HepG2 (cell line): ENCODE results near the gene CIBAR2. TPM values are rescaled to one million over a fixed set of nuclear protein-coding genes. Genes with fewer than 3 reads are reported as not detected.
A peak's percentile ranks its signal among the peaks of the same experiment; 100 is the strongest.

Experiments used
- GPBP1L1 ChIP-seq: sonication (generic); formaldehyde crosslinking; IDR thresholded peaks from 2 replicates; pipeline ENCODE4 v1.5.0; 2020; ENCODE audit warnings: mild to moderate bottlenecking, missing genetic modification reagents
- IKZF1 ChIP-seq: fragments of 450-650 bp; IDR thresholded peaks from 2 replicates; pipeline ENCODE4 v1.7.1; 2016
- IRF1 ChIP-seq: sonication (generic); formaldehyde crosslinking; IDR thresholded peaks from 2 replicates; pipeline ENCODE4 v1.4.0; 2020; ENCODE audit warnings: low read depth, mild to moderate bottlenecking, missing genetic modification reagents
- KLF16 ChIP-seq, 2 experiments: sonication (generic) in 1 of 2; formaldehyde crosslinking in 1 of 2; IDR thresholded peaks; 2 replicates each; pipeline versions ENCODE4 v1.6.1 to v1.8.0; 2016 to 2023; ENCODE audit warnings: missing genetic modification reagents in 2 of 2, missing compliant biosample characterization in 1 of 2
- MAZ ChIP-seq, 2 experiments: sonication (generic) in 1 of 2; formaldehyde crosslinking in 1 of 2; IDR thresholded peaks; 2 replicates each; pipeline versions ENCODE4 v1.5.0 to v1.6.1; 2012 to 2020; ENCODE audit warnings: low read depth in 2 of 2, mild to moderate bottlenecking in 2 of 2, borderline replicate concordance in 1 of 2, improper control_type of control experiment in 1 of 2, low read length in 1 of 2, missing genetic modification reagents in 1 of 2, moderate library complexity in 1 of 2
- NFE2 ChIP-seq: sonication (generic); formaldehyde crosslinking; IDR thresholded peaks from 2 replicates; pipeline ENCODE4 v1.4.0; 2020; ENCODE audit warnings: missing genetic modification reagents
- ONECUT2 ChIP-seq: sonication (generic); formaldehyde crosslinking; IDR thresholded peaks from 2 replicates; pipeline ENCODE4 v1.4.0; 2020; ENCODE audit warnings: missing genetic modification reagents
- PHF20 ChIP-seq: sonication (generic); formaldehyde crosslinking; IDR thresholded peaks from 2 replicates; pipeline ENCODE4 v1.5.0; 2020; ENCODE audit warnings: mild to moderate bottlenecking, missing genetic modification reagents
- SALL2 ChIP-seq: sonication (generic); formaldehyde crosslinking; IDR thresholded peaks from 2 replicates; pipeline ENCODE4 v1.8.1; 2023; ENCODE audit warnings: mild to moderate bottlenecking, missing genetic modification reagents, inconsistent platforms
- SOX6 ChIP-seq, 2 experiments: fragments of 450-650 bp in 1 of 2; sonication (generic) in 1 of 2; formaldehyde crosslinking in 1 of 2; IDR thresholded peaks; 2 replicates each; pipeline versions ENCODE4 v1.4.0 to v1.6.1; 2017 to 2020; ENCODE audit warnings: antibody characterized with exemption in 1 of 2, mild to moderate bottlenecking in 1 of 2, missing genetic modification reagents in 1 of 2
- UBTF ChIP-seq: sonication (generic); formaldehyde crosslinking; IDR thresholded peaks from 2 replicates; pipeline ENCODE4 v1.4.0; 2020; ENCODE audit warnings: mild to moderate bottlenecking, missing genetic modification reagents
- WIZ ChIP-seq: sonication (generic); formaldehyde crosslinking; IDR thresholded peaks from 2 replicates; pipeline ENCODE4 v1.5.1; 2020; ENCODE audit warnings: mild to moderate bottlenecking, missing genetic modification reagents
- ZFP1 ChIP-seq: IDR thresholded peaks from 2 replicates; pipeline ENCODE4 v1.6.1; 2016
- ZFP90 ChIP-seq: sonication (generic); formaldehyde crosslinking; IDR thresholded peaks from 2 replicates; pipeline ENCODE4 v1.8.0; 2022; ENCODE audit warnings: missing genetic modification reagents, mild to moderate bottlenecking, inconsistent platforms, borderline replicate concordance
- ZFX ChIP-seq: sonication (generic); formaldehyde crosslinking; IDR thresholded peaks from 2 replicates; pipeline ENCODE4 v1.4.0; 2020; ENCODE audit warnings: mild to moderate bottlenecking, low read depth, missing genetic modification reagents, moderate library complexity
- ZGPAT ChIP-seq: IDR thresholded peaks from 2 replicates; pipeline ENCODE4 v1.6.1; 2016; ENCODE audit warnings: mild to moderate bottlenecking
- ZNF451 ChIP-seq: sonication (generic); formaldehyde crosslinking; IDR thresholded peaks from 2 replicates; pipeline ENCODE4 v1.5.0; 2020; ENCODE audit warnings: mild to moderate bottlenecking, missing genetic modification reagents
- ZNF552 ChIP-seq: sonication (generic); formaldehyde crosslinking; IDR thresholded peaks from 2 replicates; pipeline ENCODE4 v1.9.0; 2022; ENCODE audit warnings: missing genetic modification reagents, mild to moderate bottlenecking, borderline replicate concordance
- ZNF75D ChIP-seq: sonication (generic); formaldehyde crosslinking; IDR thresholded peaks from 2 replicates; pipeline ENCODE4 v1.8.1; 2023; ENCODE audit warnings: missing genetic modification reagents, mild to moderate bottlenecking, borderline replicate concordance
- ZNF761 ChIP-seq: sonication (generic); formaldehyde crosslinking; conservative IDR thresholded peaks from 2 replicates; pipeline ENCODE4 v1.4.0; 2020; ENCODE audit warnings: mild to moderate bottlenecking, missing genetic modification reagents
- ZNF879 ChIP-seq: sonication (generic); formaldehyde crosslinking; IDR thresholded peaks from 2 replicates; pipeline ENCODE4 v1.8.1; 2023; ENCODE audit warnings: missing genetic modification reagents
- polyA plus RNA-seq, 8 experiments: library from polyadenylated mRNA; depleted of rRNA in 3 of 8; stranded (reverse) in 7 of 8; unstranded in 1 of 8; fragments of >200 nt; fragmentation: Illumina TruSeq in 4 of 8; extraction: Trizol in 4 of 8; gene quantifications; 2 replicates each; pipeline versions ENCODE4 v1.2.1 to v1.2.3, GENCODE V29; 2011 to 2016; ENCODE audit warnings: low read depth in 4 of 8, missing spikeins in 1 of 8, mixed read lengths in 1 of 8; ENCODE audit not compliant: insufficient read depth in 1 of 8
- total RNA-seq, 5 experiments: library from RNA; depleted of rRNA; stranded (reverse); fragments of >200 nt; fragmentation: Illumina TruSeq; extraction: Trizol; gene quantifications; 2 replicates each; pipeline ENCODE4 v1.2.3, GENCODE V29; 2016; ENCODE audit warnings: low read depth in 1 of 5
- TF ChIP-seq, protein P1 (sequence below): sonication (generic); formaldehyde crosslinking; IDR thresholded peaks from 2 replicates; pipeline ENCODE4 v1.4.0; 2020; ENCODE audit warnings: missing genetic modification reagents
- TF ChIP-seq, protein P2 (sequence below): sonication (generic); formaldehyde crosslinking; IDR thresholded peaks from 2 replicates; pipeline ENCODE4 v1.4.0; 2020; ENCODE audit warnings: mild to moderate bottlenecking, missing genetic modification reagents

Gene CIBAR2
- total and polyA plus RNA-seq, 2 of the 13 experiments (the other 11 are each of a cell fraction or from before 2014, with no cell fraction given): not detected

DNA sequence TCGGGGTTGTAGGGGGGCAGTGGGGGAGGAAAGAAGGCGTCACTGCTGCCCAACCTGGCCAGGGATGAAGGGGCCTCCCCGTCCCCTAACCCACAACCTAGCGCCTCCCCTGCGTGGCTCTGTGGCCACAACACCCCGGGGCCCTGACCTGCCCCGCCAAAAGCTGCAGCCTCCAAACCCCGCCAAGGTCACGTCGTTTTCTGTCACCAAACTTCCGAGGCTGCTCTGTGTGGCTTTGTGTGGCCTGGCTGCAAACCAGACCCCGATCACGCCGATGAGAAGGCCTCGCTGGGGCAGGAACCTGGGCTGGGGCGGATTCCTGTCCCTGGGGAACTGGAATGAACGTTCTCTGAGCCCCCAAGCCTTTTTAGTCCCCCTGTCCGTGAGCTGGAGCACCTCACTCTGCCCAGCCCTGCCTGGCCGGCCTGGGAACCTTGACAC, 30.5 kb upstream of the CIBAR2 start (continued):
- TF ChIP-seq PHF20: peak; percentile 29; the same call in 1 of the 2 replicates
- no peak for TF ChIP-seq SOX6 (IDR thresholded peaks at IDR 0.05)
- no peak for TF ChIP-seq SOX6 (CRISPR knock-in tag; IDR thresholded peaks at IDR 0.05)
- 0 out of 2 replicates have a peak, but pooled peaks have one; percentile 40 for TF ChIP-seq WIZ (CRISPR knock-in tag)
- TF ChIP-seq UBTF (CRISPR knock-in tag): peak; percentile 32; the same call in 1 of the 2 replicates
- peak; percentile 55; the same call in 1 of the 2 replicates for TF ChIP-seq ZNF552 (CRISPR knock-in tag)
- TF ChIP-seq KLF16 (CRISPR knock-in tag; IDR thresholded peaks at IDR 0.05): no peak
- no peak for TF ChIP-seq NFE2
- TF ChIP-seq, protein P1, sequence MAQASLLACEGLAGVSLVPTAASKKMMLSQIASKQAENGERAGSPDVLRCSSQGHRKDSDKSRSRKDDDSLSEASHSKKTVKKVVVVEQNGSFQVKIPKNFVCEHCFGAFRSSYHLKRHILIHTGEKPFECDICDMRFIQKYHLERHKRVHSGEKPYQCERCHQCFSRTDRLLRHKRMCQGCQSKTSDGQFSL (CRISPR knock-in tag): no peak
- no peak for TF ChIP-seq ZGPAT
- no peak for TF ChIP-seq ONECUT2 (CRISPR knock-in tag)
- TF ChIP-seq MAZ (IDR thresholded peaks at IDR 0.05; ENCODE audit: borderline replicate concordance, low read depth, low read length): no peak
- no peak for TF ChIP-seq MAZ (CRISPR knock-in tag; IDR thresholded peaks at IDR 0.05; ENCODE audit: low read depth)
- no peak for TF ChIP-seq ZFP90 (CRISPR knock-in tag)
- no peak for TF ChIP-seq SALL2 (CRISPR knock-in tag)
- peak; percentile 50; the same call in 1 of the 2 replicates for TF ChIP-seq ZFX (CRISPR knock-in tag)
- TF ChIP-seq GPBP1L1 (CRISPR knock-in tag): no peak
- no peak for TF ChIP-seq ZFP1
- no peak for TF ChIP-seq IKZF1
- no peak for TF ChIP-seq IRF1 (CRISPR knock-in tag)
- TF ChIP-seq, protein P2, sequence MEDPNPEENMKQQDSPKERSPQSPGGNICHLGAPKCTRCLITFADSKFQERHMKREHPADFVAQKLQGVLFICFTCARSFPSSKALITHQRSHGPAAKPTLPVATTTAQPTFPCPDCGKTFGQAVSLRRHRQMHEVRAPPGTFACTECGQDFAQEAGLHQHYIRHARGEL (CRISPR knock-in tag): 0 out of 2 replicates have a peak, but pooled peaks have one; percentile 45
- no peak for TF ChIP-seq ZNF879 (CRISPR knock-in tag)
- no peak for TF ChIP-seq ZNF75D (CRISPR knock-in tag)
- TF ChIP-seq ZNF761 (CRISPR knock-in tag): no peak
- TF ChIP-seq ZNF451 (CRISPR knock-in tag): no peak
